HG02981 (cell line): ENCODE measurements around the gene TNS3.
"Not testable (repeated sequence)": the region's sequence is repeated elsewhere in the genome, so short reads cannot be mapped to it uniquely, and the experiment has no call there.

ENCODE experiments used
- ATAC-seq: cut with Tn5 transposase; IDR thresholded peaks from one replicate; pipeline ENCODE4 v1.9.1; 2021; ENCODE audit warnings: mild to moderate bottlenecking, moderate library complexity; ENCODE audit not compliant: unreplicated experiment

Gene TNS3

DNA sequence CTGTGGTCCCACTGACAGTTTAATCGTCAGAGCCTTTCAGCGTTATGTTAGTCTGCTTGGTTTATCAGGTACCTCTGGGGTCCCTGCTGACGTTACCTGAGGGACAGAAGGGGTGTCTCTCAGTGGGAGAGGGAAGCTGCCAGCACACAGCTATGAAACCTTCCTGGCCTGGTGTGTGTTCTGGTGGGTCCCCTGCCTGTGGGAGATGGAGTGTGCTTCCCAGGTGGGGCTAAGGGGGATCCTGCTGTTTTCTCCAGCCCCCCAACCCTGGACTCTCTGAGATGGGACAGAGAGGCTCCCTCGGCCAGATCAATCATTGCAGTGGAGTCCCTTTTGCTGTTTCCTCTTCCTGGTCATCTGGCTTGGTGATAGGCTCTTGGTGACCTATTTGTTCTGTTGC lies 308.8 kb downstream of the TNS3 start:
- ATAC-seq = no peak

- ATAC-seq = no peak
These were observed 310.2 kb downstream of the TNS3 start for GRCh38 chr7:47271749-47272148.

- no peak for ATAC-seq
These were observed 312.8 kb downstream of the TNS3 start for GRCh38 chr7:47268851-47269836.

DNA sequence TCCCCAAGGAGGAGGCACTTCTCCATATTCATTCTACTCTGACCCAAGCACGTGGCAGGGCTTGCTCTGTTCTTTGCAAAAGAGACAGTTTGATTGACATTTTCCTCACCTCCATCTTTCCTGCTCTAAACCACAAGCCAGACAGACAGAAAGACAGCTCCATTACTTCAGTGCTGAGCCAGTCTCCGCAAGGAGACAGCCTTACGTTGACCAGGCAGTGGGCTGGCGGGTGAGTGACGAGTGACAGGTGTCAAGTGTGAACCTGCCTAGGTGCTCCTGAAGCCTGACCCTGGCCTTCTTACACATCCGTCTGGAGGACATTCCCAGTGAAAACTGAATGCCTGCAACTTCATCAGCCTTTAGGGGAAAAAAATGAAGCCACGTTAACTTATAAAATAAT lies 314.6 kb downstream of the TNS3 start:
- no peak for ATAC-seq

GRCh38 chr7:47266799-47267198 lies 315.1 kb downstream of the TNS3 start:
- ATAC-seq = no peak

DNA sequence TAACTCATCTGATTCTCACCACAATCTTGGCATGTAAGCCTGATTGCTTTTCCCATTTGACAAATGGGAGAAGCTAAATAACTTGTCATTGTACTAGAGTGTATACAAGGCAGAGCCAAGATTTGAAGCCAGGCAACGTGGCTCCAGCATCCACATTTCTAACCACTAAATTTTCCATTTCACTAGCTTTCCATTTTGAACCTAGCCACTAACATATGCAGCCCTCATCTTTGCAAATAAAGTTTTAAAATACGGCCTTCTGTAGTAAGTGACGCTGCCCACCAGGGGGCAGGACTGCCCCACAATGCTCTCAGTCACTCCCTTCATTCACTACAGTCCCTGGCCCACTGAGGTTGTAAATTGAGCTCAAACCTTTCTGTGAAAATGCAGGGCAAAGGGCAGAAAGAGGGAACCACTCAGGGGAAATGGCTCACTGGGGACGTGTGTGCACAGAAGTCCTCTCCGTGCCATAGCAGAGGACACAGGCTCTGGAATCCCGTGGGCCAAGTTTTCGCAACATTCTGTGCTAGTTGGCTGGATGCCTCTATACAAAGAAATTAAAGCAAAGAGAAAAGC lies 315.7 kb downstream of the TNS3 start:
- peak; percentile 74 for ATAC-seq

DNA sequence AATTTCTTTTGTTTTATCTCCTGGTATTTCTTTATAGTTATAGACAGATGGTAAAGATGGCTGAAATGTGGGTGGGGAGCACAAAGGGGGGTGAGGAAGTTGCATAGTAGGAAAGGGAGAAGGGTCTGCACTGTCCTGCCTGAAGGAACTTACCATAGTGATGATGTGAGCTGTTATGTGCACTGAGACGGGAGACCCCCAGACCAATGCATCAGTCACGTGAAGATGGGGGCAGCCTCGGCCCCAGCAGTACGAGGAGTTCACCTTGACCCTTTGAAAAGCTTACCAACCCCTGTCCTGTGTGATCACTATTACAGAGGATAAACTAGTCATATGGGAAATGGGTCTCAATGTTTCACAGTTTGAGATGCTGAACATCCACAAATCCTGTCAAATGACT lies 316.3 kb downstream of the TNS3 start:
- ATAC-seq = no peak

GRCh38 chr7:47264021-47264651 lies 317.8 kb downstream of the TNS3 start:
- ATAC-seq = no peak

DNA sequence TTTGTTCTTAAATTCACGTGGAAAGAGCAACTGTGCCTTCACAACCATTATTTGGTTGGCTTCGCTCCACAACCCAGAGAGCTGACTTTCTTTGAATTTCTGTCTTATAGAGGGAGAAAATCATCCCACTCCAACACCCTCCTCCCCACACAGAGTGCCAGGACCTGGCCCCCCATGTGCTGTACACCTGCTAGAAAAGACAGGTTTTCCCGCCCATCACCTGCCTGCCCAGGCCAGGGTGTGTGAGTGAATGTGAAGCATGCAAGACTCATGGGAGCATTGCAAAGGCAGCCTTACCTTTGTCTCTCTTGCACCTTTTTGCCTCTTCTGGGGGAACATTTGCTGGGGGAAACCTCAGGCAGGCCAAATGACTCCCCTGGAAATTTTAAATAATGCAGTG lies 319.0 kb downstream of the TNS3 start:
- no peak for ATAC-seq

DNA sequence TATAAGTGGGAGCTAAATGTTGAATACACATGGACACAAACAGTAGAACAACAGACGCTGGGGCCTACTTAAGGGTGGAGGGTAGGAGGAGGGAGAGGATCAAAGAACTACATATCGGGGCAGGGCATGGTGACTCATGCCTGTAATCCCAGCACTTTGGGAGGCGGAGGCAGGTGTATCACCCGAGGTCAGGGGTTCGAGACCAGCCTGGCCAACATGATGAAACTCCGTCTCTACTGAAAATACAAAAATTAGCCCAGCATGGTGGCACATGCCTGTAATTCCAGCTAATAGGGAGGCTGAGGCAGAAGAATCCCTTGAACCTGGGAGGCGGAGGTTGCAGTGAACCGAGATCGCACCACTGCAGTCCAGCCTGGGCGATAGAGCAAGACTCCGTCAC lies 319.8 kb downstream of the TNS3 start:
- not testable (repeated sequence) for ATAC-seq

DNA sequence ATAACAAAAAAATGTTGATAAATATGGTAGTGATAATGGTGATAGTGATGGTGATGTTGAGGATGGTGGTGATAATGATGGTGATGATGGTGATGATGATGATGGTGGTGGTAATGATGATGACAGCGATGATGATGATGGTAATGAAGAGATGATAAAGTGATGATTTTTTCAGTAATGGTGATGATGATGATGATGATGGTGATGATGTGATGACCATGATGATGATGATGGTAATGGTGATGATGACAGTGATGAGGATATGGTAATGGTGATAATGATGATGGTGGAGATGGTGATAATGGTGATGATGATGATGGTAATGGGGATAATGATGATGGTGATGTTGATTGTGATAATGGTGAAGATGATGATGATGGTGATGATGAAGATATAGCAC lies 321.6 kb downstream of the TNS3 start:
- ATAC-seq = no peak

GRCh38 chr7:47259682-47260081 lies 322.2 kb downstream of the TNS3 start:
- no peak for ATAC-seq

DNA sequence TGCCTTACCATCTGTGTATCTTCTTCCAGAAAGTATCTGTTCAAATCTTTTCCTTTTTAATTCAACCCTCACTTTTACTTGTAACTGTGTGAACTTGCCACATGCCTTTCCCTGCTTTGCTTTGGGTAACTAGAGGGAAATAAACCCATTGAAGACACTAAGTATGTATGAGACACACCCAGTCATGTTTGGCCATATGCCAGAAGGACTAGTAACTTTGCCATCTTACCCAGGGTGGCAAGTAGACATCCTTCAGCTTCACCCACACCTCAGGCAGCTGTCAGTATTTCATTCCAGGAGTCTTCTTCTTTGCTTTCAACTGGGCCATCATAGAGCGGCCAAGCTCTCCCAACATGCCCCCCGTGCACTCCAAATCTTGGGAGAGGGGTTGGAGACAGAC lies 323.1 kb downstream of the TNS3 start:
- ATAC-seq = no peak

DNA sequence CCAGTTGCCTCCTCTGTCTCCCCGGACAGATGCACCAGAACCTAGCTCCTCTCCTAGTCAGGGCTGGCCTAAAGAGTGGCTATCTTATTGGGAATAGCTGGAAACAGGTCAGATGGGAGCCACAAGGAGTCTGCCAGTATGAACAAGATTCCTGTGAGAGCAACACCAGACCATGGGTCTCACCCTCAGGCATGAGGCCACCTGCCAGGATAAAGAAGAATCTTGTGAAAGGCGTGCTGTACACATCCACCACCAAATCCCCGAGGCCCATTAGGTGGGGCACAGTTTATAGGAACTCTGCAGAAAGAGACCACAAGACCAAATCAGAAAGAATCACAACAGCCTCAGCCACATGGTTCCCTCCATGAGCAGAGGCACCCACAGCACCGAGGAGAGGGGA lies 325.9 kb downstream of the TNS3 start:
- ATAC-seq = no peak

GRCh38 chr7:47255441-47255840 lies 326.5 kb downstream of the TNS3 start:
- ATAC-seq = no peak

DNA sequence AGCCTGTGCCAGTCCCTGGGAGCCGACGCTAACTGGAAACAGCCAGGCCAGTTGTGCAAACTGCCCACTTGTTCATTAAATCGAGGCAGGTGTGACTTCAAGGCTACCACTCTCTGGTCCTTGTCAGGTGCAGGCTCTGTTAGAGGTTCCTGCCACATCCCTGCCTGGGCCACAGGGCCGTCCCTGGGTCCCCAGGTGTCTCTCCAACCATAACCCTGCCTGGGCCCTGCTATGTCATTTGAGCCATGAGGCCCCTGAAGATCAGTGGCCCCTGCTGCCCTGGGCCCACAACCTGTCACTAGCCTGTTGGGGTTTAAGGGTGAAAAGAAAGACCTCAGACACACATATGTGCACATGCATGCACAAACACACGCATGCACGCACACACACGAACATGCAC lies 326.9 kb downstream of the TNS3 start:
- ATAC-seq = no peak

GRCh38 chr7:47254081-47254977 lies 327.6 kb downstream of the TNS3 start:
- ATAC-seq = peak; percentile 86

DNA sequence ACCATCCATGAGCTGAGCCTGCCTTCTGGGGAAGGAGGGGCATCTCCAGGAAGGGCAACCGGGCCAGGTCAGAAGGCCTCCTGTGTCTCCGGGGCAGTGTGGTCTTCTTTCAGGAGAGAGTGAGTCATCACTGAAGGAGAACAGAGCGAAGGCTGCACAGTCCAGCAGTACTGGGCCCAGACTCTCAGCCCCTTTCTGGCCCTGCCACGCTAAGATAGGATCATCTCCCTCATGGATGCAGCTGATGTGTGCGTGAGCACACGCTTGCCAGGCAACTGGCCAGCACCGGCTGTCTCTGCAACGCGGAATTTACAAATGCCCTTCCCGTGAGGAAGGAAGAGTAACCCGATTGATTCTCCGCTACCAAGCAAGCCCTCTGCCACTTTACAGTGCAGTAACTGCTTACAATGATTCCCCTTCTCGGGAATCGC lies 328.2 kb downstream of the TNS3 start:
- peak; percentile 39 for ATAC-seq

GRCh38 chr7:47252675-47253074 lies 329.2 kb downstream of the TNS3 start:
- no peak for ATAC-seq

GRCh38 chr7:47249361-47249760 lies 332.6 kb downstream of the TNS3 start:
- no peak for ATAC-seq

GRCh38 chr7:47248797-47249196 lies 333.1 kb downstream of the TNS3 start:
- ATAC-seq = no peak
